Calu3 (cell line): ENCODE data around the gene CARM1. TPM values are rescaled to one million over a fixed set of nuclear protein-coding genes. Genes with fewer than 3 reads are reported as not detected.

Experiments
- BruUV-seq: library from RNA; stranded (reverse); fragments of 400-500 nt; replicated peaks from 2 replicates; lab custom pipeline; 2021; lab: Mats Ljungman, UMichigan
- CTCF ChIA-PET: fragments of 300-600 bp; sonication (Branson Sonifier 250); formaldehyde crosslinking; loops from one replicate; lab custom pipeline; 2022; ENCODE audit warnings: antibody characterized with exemption; lab: Charles Lee
- DNase-seq: peaks from one replicate; pipeline ENCODE4 v3.0.0; 2022
- H3K27ac Mint-ChIP-seq: one replicate; pipeline ENCODE4 v1.8.0; 2022; ENCODE audit warnings: mixed read lengths; ENCODE audit not compliant: unreplicated experiment
- H3K27me3 Mint-ChIP-seq: one replicate; pipeline ENCODE4 v1.8.0; 2022; ENCODE audit warnings: mixed read lengths; ENCODE audit not compliant: unreplicated experiment
- H3K36me3 Mint-ChIP-seq: one replicate; pipeline ENCODE4 v1.8.0; 2022; ENCODE audit warnings: mild to moderate bottlenecking, moderate library complexity, mixed read lengths; ENCODE audit not compliant: insufficient read depth, unreplicated experiment
- H3K4me1 Mint-ChIP-seq: one replicate; pipeline ENCODE4 v1.8.0; 2022; ENCODE audit warnings: mild to moderate bottlenecking, low read depth, mixed read lengths; ENCODE audit not compliant: unreplicated experiment
- H3K4me3 Mint-ChIP-seq: one replicate; pipeline ENCODE4 v1.8.0; 2022; ENCODE audit warnings: mild to moderate bottlenecking, low read depth, moderate library complexity, mixed read lengths; ENCODE audit not compliant: unreplicated experiment
- H3K9me3 Mint-ChIP-seq: one replicate; pipeline ENCODE4 v1.8.0; 2022; ENCODE audit warnings: low read depth, mixed read lengths; ENCODE audit not compliant: unreplicated experiment
- CTCF ChIP-seq: fragments of 200-600 bp; IDR thresholded peaks from one replicate; pipeline ENCODE4 v1.8.0; 2022; ENCODE audit warnings: antibody characterized with exemption; ENCODE audit not compliant: unreplicated experiment
- intact Hi-C: fragments of 100-400 bp; cut with micrococcal nuclease; formaldehyde crosslinking; loops from one replicate; pipeline ENCODE4 v1.10.0; 2022; ENCODE audit not compliant: unreplicated experiment
- total RNA-seq: library from RNA; stranded (reverse); gene quantifications from 2 replicates; pipeline ENCODE4 v1.2.3, GENCODE V29; 2022

CARM1 gene
- total RNA-seq, 1 experiment from 2014 or later: 32.8 TPM

DNA sequence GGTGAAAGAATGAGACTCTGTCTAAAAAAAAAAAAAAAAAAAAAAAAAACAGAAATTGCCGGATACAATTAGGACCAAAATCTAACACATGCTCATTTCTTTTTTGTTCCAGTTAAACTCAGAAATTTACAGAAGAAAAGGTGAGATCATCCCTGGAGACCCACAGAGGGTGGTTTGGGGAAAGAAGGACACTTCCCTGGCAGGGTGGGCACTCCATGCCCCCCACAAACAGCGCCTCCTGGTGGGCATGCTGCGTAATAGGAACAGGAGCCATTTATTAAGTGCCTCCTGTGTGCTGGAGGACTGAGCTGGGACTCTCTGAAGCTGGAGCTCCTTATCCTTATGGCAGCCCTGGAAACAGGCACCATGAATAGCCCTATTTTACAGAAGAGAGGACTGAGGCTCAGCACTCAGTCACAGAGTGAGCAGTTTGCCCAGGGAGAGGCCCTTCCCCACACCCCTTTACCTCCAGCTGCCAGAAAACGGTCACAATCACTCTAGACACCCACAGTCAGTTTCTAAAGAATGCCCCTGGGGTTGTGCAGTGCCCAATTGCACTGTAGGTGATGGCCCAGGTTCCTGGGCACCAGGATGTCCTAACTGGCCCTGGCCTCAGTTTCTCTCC is 13.0 kb upstream of the CARM1 start:
- Mint-ChIP-seq H3K36me3 (no peaks in the 10 kb centered on the region), H3K9me3 (no peaks in the 10 kb centered on the region), H3K4me3 (no peak overlapping the region), H3K4me1 (peaks cover 9% of the 10 kb centered on the region), H3K27me3 (no peaks in the 10 kb centered on the region), H3K27ac (no peak overlapping the region)
- no peak for DNase-seq
- TF ChIP-seq CTCF: peak; percentile 62
- BruUV-seq: no TSS peak
- CTCF ChIA-PET: interaction anchor here (0.7 to 1.0 kb wide), 5 partner anchors 23 to 156 kb away, joined by 3 to 16 read pairs (median 6); partner anchors contain the start of genes DNM2 and TMED1
- intact Hi-C loops: no loop called here

DNA sequence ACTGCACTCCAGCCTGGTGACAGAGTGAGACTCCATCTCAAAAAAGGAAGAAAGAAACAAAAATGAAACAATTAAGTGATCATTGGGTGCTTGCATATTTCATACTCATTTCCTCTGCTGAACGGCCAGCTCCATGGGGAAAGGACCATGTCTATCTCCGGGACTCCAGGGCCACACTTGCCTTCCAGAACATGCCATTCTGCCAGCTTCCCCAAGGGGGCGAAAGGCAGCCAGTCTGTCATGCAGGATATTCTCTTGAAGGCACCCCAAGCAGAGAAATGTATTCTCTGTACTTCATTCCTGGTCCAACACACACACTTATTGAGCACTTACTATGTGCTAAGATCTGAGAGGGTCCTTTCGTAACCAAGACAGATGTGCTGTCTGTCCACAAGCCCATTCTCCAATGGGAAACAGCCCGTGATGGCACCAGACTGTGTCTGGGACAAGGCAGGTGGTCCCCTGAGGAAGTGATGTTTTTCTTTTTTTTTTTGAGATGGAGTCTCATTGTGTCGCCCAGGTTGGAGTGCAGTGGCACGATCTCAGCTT is 10.2 kb upstream of the CARM1 start:
- BruUV-seq: no TSS peak
- TF ChIP-seq CTCF: peak; percentile 18
- Mint-ChIP-seq H3K4me1 (peaks cover 11% of the 10 kb centered on the region), H3K9me3 (no peaks in the 10 kb centered on the region), H3K27me3 (no peaks in the 10 kb centered on the region), H3K27ac (no peak overlapping the region), H3K36me3 (no peaks in the 10 kb centered on the region), H3K4me3 (no peak overlapping the region)
- DNase-seq: peak; percentile 29
- CTCF ChIA-PET: no interaction called here
- intact Hi-C loops: no loop called here

GRCh38 chr19:10862561-10863106 is 8.7 kb upstream of the CARM1 start:
- intact Hi-C loops: no loop called here
- no peak for DNase-seq
- CTCF ChIA-PET: no interaction called here

More at GRCh38 chr19:10862561-10863106, 8.7 kb upstream of the CARM1 start:
- Mint-ChIP-seq H3K4me1 (peaks cover 11% of the 10 kb centered on the region), H3K36me3 (no peaks in the 10 kb centered on the region), H3K4me3 (peak overlapping the region; percentile 47), H3K27me3 (no peaks in the 10 kb centered on the region), H3K27ac (no peak overlapping the region), H3K9me3 (no peaks in the 10 kb centered on the region)
- BruUV-seq: no TSS peak
- no peak for TF ChIP-seq CTCF
